Measurements from ENCODE around the gene GRIK2.

GRIK2 gene

GRCh38 chr6:101400326-101401135, 7.0 kb downstream of the GRIK2 start:
- no peak for DNase-seq (ENCODE audit: low spot score)

- DNase-seq (ENCODE audit: low spot score): no peak
Observed at GRCh38 chr6:101401171-101401570, 7.7 kb downstream of the GRIK2 start.

GRCh38 chr6:101401792-101402621, 8.5 kb downstream of the GRIK2 start:
- no peak for DNase-seq (ENCODE audit: low spot score)

GRCh38 chr6:101402622-101403031, 9.1 kb downstream of the GRIK2 start:
- DNase-seq (ENCODE audit: low spot score): no peak

GRCh38 chr6:101403216-101403945, 9.9 kb downstream of the GRIK2 start:
- DNase-seq (ENCODE audit: low spot score): no peak

GRCh38 chr6:101404775-101405174, 11.3 kb downstream of the GRIK2 start:
- DNase-seq (ENCODE audit: low spot score): no peak

GRCh38 chr6:101413773-101414172, 20.3 kb downstream of the GRIK2 start:
- no peak for DNase-seq (ENCODE audit: low spot score)

GRCh38 chr6:101417900-101418299, 24.4 kb downstream of the GRIK2 start:
- DNase-seq (ENCODE audit: low spot score): no peak

- DNase-seq (ENCODE audit: low spot score): no peak
Observed at GRCh38 chr6:101422251-101422650, 28.7 kb downstream of the GRIK2 start.

GRCh38 chr6:101422811-101423210, 29.3 kb downstream of the GRIK2 start:
- no peak for DNase-seq (ENCODE audit: low spot score)

GRCh38 chr6:101429270-101429669, 35.8 kb downstream of the GRIK2 start:
- no peak for DNase-seq (ENCODE audit: low spot score)

- no peak for DNase-seq (ENCODE audit: low spot score)
Observed at GRCh38 chr6:101429845-101430244, 36.3 kb downstream of the GRIK2 start.

- DNase-seq (ENCODE audit: low spot score): no peak
Observed at GRCh38 chr6:101433141-101433540, 39.6 kb downstream of the GRIK2 start.

GRCh38 chr6:101434601-101435000, 41.1 kb downstream of the GRIK2 start:
- no peak for DNase-seq (ENCODE audit: low spot score)

GRCh38 chr6:101435038-101435437, 41.5 kb downstream of the GRIK2 start:
- DNase-seq (ENCODE audit: low spot score): no peak

GRCh38 chr6:101439790-101440189, 46.3 kb downstream of the GRIK2 start:
- DNase-seq (ENCODE audit: low spot score): no peak

GRCh38 chr6:101443315-101443714, 49.8 kb downstream of the GRIK2 start:
- DNase-seq (ENCODE audit: low spot score): no peak

GRCh38 chr6:101444717-101445116, 51.2 kb downstream of the GRIK2 start:
- no peak for DNase-seq (ENCODE audit: low spot score)

GRCh38 chr6:101445527-101445926, 52.0 kb downstream of the GRIK2 start:
- DNase-seq (ENCODE audit: low spot score): no peak

GRCh38 chr6:101450901-101451300, 57.4 kb downstream of the GRIK2 start:
- no peak for DNase-seq (ENCODE audit: low spot score)

- no peak for DNase-seq (ENCODE audit: low spot score)
Observed at GRCh38 chr6:101451981-101452380, 58.5 kb downstream of the GRIK2 start.

GRCh38 chr6:101453221-101453620, 59.7 kb downstream of the GRIK2 start:
- no peak for DNase-seq (ENCODE audit: low spot score)

All from germinal center (tissue), 1 donor.